Keratinocyte (primary cell): ENCODE measurements around the gene ZNF554. TPM values are rescaled to one million over a fixed set of nuclear protein-coding genes. Genes with fewer than 3 reads are reported as not detected.

Experiments used
- DNase-seq: peaks from one replicate; pipeline ENCODE4 v3.0.0-alpha.2; 2011; ENCODE audit warnings: low read depth, missing footprints, low spot score
- FAIRE-seq: peaks from 2 replicates; lab custom pipeline; 2011; peaks lifted over from hg19 to GRCh38; lab: Jason Lieb, UNC
- H2AFZ ChIP-seq: 2 replicates; pipeline ENCODE4 v1.6.0; 2012; ENCODE audit warnings: low read length, control low read depth, inconsistent platforms; ENCODE audit not compliant: control insufficient read depth
- H3K27ac ChIP-seq: 2 replicates; pipeline ENCODE4 v1.5.1; 2011; ENCODE audit warnings: low read length; ENCODE audit not compliant: control insufficient read depth, insufficient read depth
- H3K27me3 ChIP-seq: 3 replicates; pipeline ENCODE4 v1.6.0; 2011; ENCODE audit warnings: low read length; ENCODE audit not compliant: control insufficient read depth, insufficient read depth; ENCODE audit errors: extremely low read depth
- H3K36me3 ChIP-seq, 2 experiments: 2 replicates in 1 of 2; 3 replicates in 1 of 2; pipeline ENCODE4 v1.5.1; 2011; ENCODE audit warnings: low read length in 2 of 2, mild to moderate bottlenecking in 1 of 2; ENCODE audit not compliant: control insufficient read depth in 2 of 2, insufficient read depth in 2 of 2; ENCODE audit errors: extremely low read depth in 1 of 2
- H3K4me1 ChIP-seq: 3 replicates; pipeline ENCODE4 v1.5.1; 2011; ENCODE audit warnings: low read length; ENCODE audit not compliant: control insufficient read depth, insufficient read depth; ENCODE audit errors: extremely low read depth
- H3K4me2 ChIP-seq: 3 replicates; pipeline ENCODE4 v1.6.0; 2011; ENCODE audit warnings: low read depth, low read length; ENCODE audit not compliant: control insufficient read depth, insufficient read depth; ENCODE audit errors: extremely low read depth
- H3K4me3 ChIP-seq, 3 experiments: fragments of 200-600 bp in 1 of 3; sonication (generic) in 1 of 3; 2 replicates in 2 of 3; 3 replicates in 1 of 3; pipeline ENCODE4 v1.5.1; 2011 to 2016; ENCODE audit warnings: low read length in 3 of 3, mild to moderate bottlenecking in 3 of 3, control low read depth in 2 of 3, inconsistent platforms in 1 of 3, low read depth in 1 of 3, mixed read lengths in 1 of 3, mixed run types in 1 of 3, moderate library complexity in 1 of 3; ENCODE audit not compliant: control insufficient read depth in 2 of 3, insufficient read depth in 2 of 3; ENCODE audit errors: extremely low read depth in 1 of 3
- H3K79me2 ChIP-seq: 2 replicates; pipeline ENCODE4 v1.6.0; 2012; ENCODE audit warnings: low read length; ENCODE audit not compliant: control insufficient read depth, insufficient read depth
- H3K9ac ChIP-seq: 3 replicates; pipeline ENCODE4 v1.6.0; 2011; ENCODE audit warnings: low read length; ENCODE audit not compliant: control insufficient read depth, insufficient read depth; ENCODE audit errors: extremely low read depth
- H3K9me1 ChIP-seq: 3 replicates; pipeline ENCODE4 v1.6.0; 2011; ENCODE audit warnings: low read length; ENCODE audit not compliant: control insufficient read depth, insufficient read depth; ENCODE audit errors: extremely low read depth
- H3K9me3 ChIP-seq: 2 replicates; pipeline ENCODE4 v1.5.1; 2012; ENCODE audit warnings: low read depth, low read length; ENCODE audit not compliant: control insufficient read depth
- H4K20me1 ChIP-seq: 3 replicates; pipeline ENCODE4 v1.6.0; 2011; ENCODE audit warnings: low read length; ENCODE audit not compliant: control insufficient read depth, insufficient read depth; ENCODE audit errors: extremely low read depth
- EZH2 ChIP-seq: IDR thresholded peaks from one replicate; pipeline ENCODE4 v1.6.1; 2012; ENCODE audit warnings: inconsistent platforms, mild to moderate bottlenecking, low read length, moderate library complexity
- dilution Hi-C: fragments of 300-500 bp; cut with MboI; formaldehyde crosslinking; loops from one replicate; pipeline ENCODE4 v1.7.0; 2020; ENCODE audit warnings: low sequenced_read_pairs; ENCODE audit not compliant: extremely low pct_ligation_motif_present
- polyA plus RNA-seq, 5 experiments: library from polyadenylated mRNA; depleted of rRNA in 3 of 5; stranded (reverse) in 3 of 5; stranded (forward) in 1 of 5; unstranded in 1 of 5; fragments of >200 nt; gene quantifications; 1 replicate in 1 of 5; 2 replicates in 3 of 5; 3 replicates in 1 of 5; pipeline versions ENCODE4 v1.2.1 to v1.2.3, GENCODE V29; 2011 to 2012; ENCODE audit warnings: missing spikeins in 2 of 5, low read depth in 1 of 5, low replicate concordance in 1 of 5
- TF ChIP-seq, protein P1 (sequence below), 3 experiments: IDR thresholded peaks in 1 of 3; conservative IDR thresholded peaks in 1 of 3; optimal IDR thresholded peaks in 1 of 3; 2 replicates in 2 of 3; 3 replicates in 1 of 3; pipeline versions ENCODE3 to v1.5.1; 2011; ENCODE audit warnings: low read length in 3 of 3, mild to moderate bottlenecking in 3 of 3, moderate library complexity in 2 of 3, control low read depth in 1 of 3, inconsistent platforms in 1 of 3; ENCODE audit not compliant: insufficient read depth in 2 of 3; ENCODE audit errors: extremely low read depth in 1 of 3

Gene ZNF554
- polyA plus RNA-seq, 1 donor (not counting 4 experiments of a cell fraction or from before 2014, with no cell fraction given), result 2.7 TPM

DNA sequence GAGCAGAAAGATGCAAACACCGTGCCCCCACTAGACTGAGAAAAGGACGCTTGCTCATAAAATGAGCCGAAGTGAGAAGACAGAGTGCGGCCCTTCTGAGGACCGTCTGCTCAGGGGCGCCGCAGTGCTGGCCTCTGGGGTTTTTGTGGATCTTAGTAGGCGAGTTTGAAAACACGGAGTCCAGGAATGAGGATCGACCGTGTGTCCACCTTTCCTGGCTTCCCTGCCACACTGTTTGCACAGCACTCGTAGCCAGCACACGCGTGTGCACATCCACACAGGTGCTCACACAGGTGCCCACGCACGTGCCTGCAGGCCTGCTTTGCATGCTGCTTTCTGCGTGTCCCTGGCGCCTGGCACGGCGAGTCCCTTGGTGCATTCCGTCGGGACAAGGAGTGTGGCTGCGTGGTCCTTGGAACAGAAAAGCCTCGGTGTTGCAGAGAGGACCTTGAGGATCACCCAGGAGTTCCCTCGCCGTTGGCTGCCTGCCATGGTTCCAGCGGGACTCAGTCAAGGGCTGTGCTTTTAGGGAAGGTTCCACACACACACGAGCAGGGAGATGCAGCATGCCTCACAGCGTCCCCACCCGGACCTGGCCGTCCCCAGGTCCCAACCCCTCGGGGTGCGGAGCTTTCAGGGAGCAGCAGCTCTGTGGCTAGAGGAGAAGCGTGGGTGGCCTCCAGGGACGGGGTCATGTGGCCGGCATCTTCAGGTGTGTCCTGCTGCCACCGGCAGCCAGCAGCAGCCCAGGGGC lies 10.1 kb upstream of the ZNF554 start:
- no peaks in the 10 kb centered on the region for H3K27me3 ChIP-seq
- H3K4me2 ChIP-seq, result no peak overlapping the region
- peaks cover 22 to 37% of the 10 kb centered on the region in 2 experiments for H3K36me3 ChIP-seq
- H3K9me1 ChIP-seq, result no peaks in the 10 kb centered on the region
- dilution Hi-C loops, result no loop called here
- TF ChIP-seq EZH2, result no peak
- TF ChIP-seq, protein P1, sequence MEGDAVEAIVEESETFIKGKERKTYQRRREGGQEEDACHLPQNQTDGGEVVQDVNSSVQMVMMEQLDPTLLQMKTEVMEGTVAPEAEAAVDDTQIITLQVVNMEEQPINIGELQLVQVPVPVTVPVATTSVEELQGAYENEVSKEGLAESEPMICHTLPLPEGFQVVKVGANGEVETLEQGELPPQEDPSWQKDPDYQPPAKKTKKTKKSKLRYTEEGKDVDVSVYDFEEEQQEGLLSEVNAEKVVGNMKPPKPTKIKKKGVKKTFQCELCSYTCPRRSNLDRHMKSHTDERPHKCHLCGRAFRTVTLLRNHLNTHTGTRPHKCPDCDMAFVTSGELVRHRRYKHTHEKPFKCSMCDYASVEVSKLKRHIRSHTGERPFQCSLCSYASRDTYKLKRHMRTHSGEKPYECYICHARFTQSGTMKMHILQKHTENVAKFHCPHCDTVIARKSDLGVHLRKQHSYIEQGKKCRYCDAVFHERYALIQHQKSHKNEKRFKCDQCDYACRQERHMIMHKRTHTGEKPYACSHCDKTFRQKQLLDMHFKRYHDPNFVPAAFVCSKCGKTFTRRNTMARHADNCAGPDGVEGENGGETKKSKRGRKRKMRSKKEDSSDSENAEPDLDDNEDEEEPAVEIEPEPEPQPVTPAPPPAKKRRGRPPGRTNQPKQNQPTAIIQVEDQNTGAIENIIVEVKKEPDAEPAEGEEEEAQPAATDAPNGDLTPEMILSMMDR (optimal IDR thresholded peaks at IDR 0.05 in 1 of 3, IDR thresholded peaks at IDR 0.05 in 1 of 3, conservative IDR thresholded peaks at IDR 0.05 in 1 of 3; ENCODE audit: extremely low read depth in 1 of 3, insufficient read depth in 2 of 3, low read length in 3 of 3), result no peak
- DNase-seq, result no peak
- H4K20me1 ChIP-seq, result no peaks in the 10 kb centered on the region
- H3K4me1 ChIP-seq, result no peaks in the 10 kb centered on the region
- FAIRE-seq, result no peak
- H3K4me3 ChIP-seq, result no peak overlapping the region
- no peaks in the 10 kb centered on the region for H3K79me2 ChIP-seq
- no peak overlapping the region for H3K9ac ChIP-seq
- H3K27ac ChIP-seq, result no peak overlapping the region
- H3K9me3 ChIP-seq, result no peaks in the 10 kb centered on the region
- no peak overlapping the region for H2AFZ ChIP-seq

DNA sequence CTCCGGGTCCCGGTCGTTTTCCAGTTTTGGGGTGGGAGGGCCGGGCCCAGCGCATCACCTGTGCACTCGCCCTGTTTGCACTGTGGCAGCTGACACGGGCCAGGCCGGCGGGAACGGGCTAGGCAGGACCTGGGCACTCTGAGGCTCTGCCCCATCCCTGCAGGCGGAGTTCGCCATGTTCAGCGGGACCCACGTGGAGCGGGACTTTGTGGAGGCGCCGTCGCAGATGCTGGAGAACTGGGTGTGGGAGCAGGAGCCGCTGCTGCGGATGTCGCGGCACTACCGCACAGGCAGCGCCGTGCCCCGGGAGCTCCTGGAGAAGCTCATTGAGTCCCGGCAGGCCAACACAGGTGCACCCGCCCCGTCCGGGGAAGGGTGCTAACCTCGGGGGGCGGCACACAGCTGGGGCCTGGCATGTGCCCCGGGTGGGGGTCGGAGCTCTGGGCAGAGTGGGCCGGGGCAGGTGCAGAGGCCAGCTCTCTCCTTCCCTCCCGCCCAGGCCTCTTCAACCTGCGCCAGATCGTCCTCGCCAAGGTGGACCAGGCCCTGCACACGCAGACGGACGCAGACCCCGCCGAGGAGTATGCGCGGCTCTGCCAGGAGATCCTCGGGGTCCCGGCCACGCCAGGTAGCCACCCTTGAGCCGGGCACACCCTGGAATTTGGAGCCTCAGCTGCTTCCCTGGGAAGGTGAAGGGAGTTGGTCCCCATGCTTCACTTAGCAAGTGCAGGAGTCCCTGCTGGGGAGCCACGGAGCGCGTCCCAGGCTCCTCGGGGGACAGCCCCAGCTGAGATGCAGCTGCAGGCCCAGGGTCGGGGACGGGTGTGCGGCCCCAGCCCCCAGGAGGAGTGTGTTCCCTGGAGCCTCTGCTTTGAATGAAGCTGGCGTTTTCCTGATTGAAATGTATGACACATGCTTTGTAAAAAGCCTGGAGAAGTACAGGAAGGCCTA lies 9.3 kb upstream of the ZNF554 start:
- no peak overlapping the region for H2AFZ ChIP-seq
- H4K20me1 ChIP-seq, result no peaks in the 10 kb centered on the region
- no peak for FAIRE-seq
- dilution Hi-C loops, result no loop called here
- no peak overlapping the region for H3K9ac ChIP-seq
- H3K4me1 ChIP-seq, result no peaks in the 10 kb centered on the region
- H3K9me3 ChIP-seq, result no peaks in the 10 kb centered on the region
- H3K27ac ChIP-seq, result no peak overlapping the region
- no peaks in the 10 kb centered on the region for H3K9me1 ChIP-seq
- TF ChIP-seq, protein P1 (optimal IDR thresholded peaks at IDR 0.05 in 1 of 3, IDR thresholded peaks at IDR 0.05 in 1 of 3, conservative IDR thresholded peaks at IDR 0.05 in 1 of 3; ENCODE audit: extremely low read depth in 1 of 3, insufficient read depth in 2 of 3, low read length in 3 of 3), result no peak
- TF ChIP-seq EZH2, result no peak
- H3K79me2 ChIP-seq, result no peaks in the 10 kb centered on the region
- H3K27me3 ChIP-seq, result no peaks in the 10 kb centered on the region
- H3K4me3 ChIP-seq, result no peak overlapping the region
- H3K4me2 ChIP-seq, result no peak overlapping the region
- no peak for DNase-seq
- H3K36me3 ChIP-seq, result peaks cover 20 to 37% of the 10 kb centered on the region in 2 experiments
